HepG2 (cell line): ENCODE measurements around the gene CA10. TPM values are rescaled to one million over a fixed set of nuclear protein-coding genes. Genes with fewer than 3 reads are reported as not detected.

Source experiments
- ATAC-seq: fragments of 200-7000 bp; cut with Tn5 transposase; 3 replicates; pipeline ENCODE4 v1.9.1; 2020; ENCODE audit warnings: mild to moderate bottlenecking, moderate library complexity
- BruUV-seq: library from RNA; stranded (reverse); fragments of 400-500 nt; replicated peaks from 2 replicates; lab custom pipeline; 2021; lab: Mats Ljungman, UMichigan
- CTCF ChIA-PET: fragments of 300-600 bp; formaldehyde crosslinking; extraction: SDS; loops from one replicate; lab custom pipeline; 2021; ENCODE audit warnings: low total read pairs, inconsistent platforms, low intra/inter-chr PET ratio; lab: Yijun Ruan, JAX
- POLR2A ChIA-PET: fragments of 350-600 bp; sonication (Branson Sonifier 250); formaldehyde crosslinking; loops from one replicate; lab custom pipeline; 2020; ENCODE audit warnings: antibody characterized with exemption, inconsistent platforms; lab: Yijun Ruan, JAX
- DNase-seq: peaks from one replicate; pipeline ENCODE4 v3.0.0-alpha.2; 2015; ENCODE audit warnings: low spot score
- FAIRE-seq: peaks from 3 replicates; lab custom pipeline; 2011; peaks lifted over from hg19 to GRCh38; lab: Jason Lieb, UNC
- H2AFZ ChIP-seq: one replicate; pipeline ENCODE4 v1.6.1; 2011; ENCODE audit warnings: low read length, inconsistent platforms
- H3K27ac ChIP-seq: fragments of 300-600 bp; 3 replicates; pipeline ENCODE4 v1.8.0; 2011; ENCODE audit warnings: mixed run types, mild to moderate bottlenecking, mixed read lengths, low read length, inconsistent platforms; ENCODE audit not compliant: insufficient read depth; ENCODE audit errors: extremely low read length
- H3K27me3 ChIP-seq, 2 experiments: fragments of 200-600 bp in 1 of 2; 2 replicates in 1 of 2; 3 replicates in 1 of 2; pipeline versions ENCODE4 v1.6.0 to v1.8.0; 2011; ENCODE audit warnings: low read length in 2 of 2, mild to moderate bottlenecking in 2 of 2, moderate library complexity in 2 of 2, inconsistent platforms in 1 of 2; ENCODE audit not compliant: insufficient read depth in 2 of 2, control insufficient read depth in 1 of 2
- H3K36me3 ChIP-seq, 2 experiments: fragments of 200-600 bp in 1 of 2; replicated peaks in 1 of 2; 2 replicates in 1 of 2; 3 replicates in 1 of 2; pipeline versions ENCODE4 v1.5.1 to v1.8.0; 2011; ENCODE audit warnings: low read length in 2 of 2, inconsistent platforms in 1 of 2; ENCODE audit not compliant: insufficient read depth in 2 of 2, control insufficient read depth in 1 of 2
- H3K4me1 ChIP-seq: 2 replicates; pipeline ENCODE4 v1.5.1; 2012; ENCODE audit warnings: low read length, inconsistent platforms; ENCODE audit not compliant: insufficient read depth
- H3K4me2 ChIP-seq: 2 replicates; pipeline ENCODE4 v1.6.0; 2011; ENCODE audit warnings: low read depth, low read length, inconsistent platforms
- H3K4me3 ChIP-seq, 3 experiments: fragments of 200-600 bp in 1 of 3; sonication (generic), shearing (Covaris generic) in 1 of 3; replicated peaks in 1 of 3; 2 replicates each; pipeline ENCODE4 v1.5.1; 2011 to 2016; ENCODE audit warnings: low read length in 3 of 3, inconsistent platforms in 2 of 3, low read depth in 2 of 3, mild to moderate bottlenecking in 2 of 3, control low read depth in 1 of 3, mixed read lengths in 1 of 3; ENCODE audit not compliant: insufficient read depth in 1 of 3
- H3K79me2 ChIP-seq: one replicate; pipeline ENCODE4 v1.6.1; 2011; ENCODE audit warnings: low read length, inconsistent platforms; ENCODE audit not compliant: insufficient read depth
- H3K9ac ChIP-seq: 2 replicates; pipeline ENCODE4 v1.6.0; 2011; ENCODE audit warnings: mild to moderate bottlenecking, low read depth, low read length, inconsistent platforms; ENCODE audit not compliant: insufficient read depth
- H3K9me3 ChIP-seq: 2 replicates; pipeline ENCODE4 v1.5.1; 2012; ENCODE audit warnings: mild to moderate bottlenecking, low read length
- H4K20me1 ChIP-seq: 2 replicates; pipeline ENCODE4 v1.6.0; 2011; ENCODE audit warnings: inconsistent platforms, mild to moderate bottlenecking, low read length, moderate library complexity; ENCODE audit not compliant: insufficient read depth
- ATF7-NPFF ChIP-seq: sonication (generic); formaldehyde crosslinking; IDR thresholded peaks from 2 replicates; pipeline ENCODE4 v1.8.1; 2023; ENCODE audit warnings: mild to moderate bottlenecking, low read depth, missing genetic modification reagents, moderate library complexity
- CENPX ChIP-seq: sonication (generic); formaldehyde crosslinking; IDR thresholded peaks from 2 replicates; pipeline ENCODE4 v1.9.0; 2021; ENCODE audit warnings: mild to moderate bottlenecking, missing genetic modification reagents, moderate library complexity
- CREB1 ChIP-seq, 2 experiments: fragments of 450-650 bp in 1 of 2; IDR thresholded peaks; 2 replicates each; pipeline ENCODE4 v1.6.1; 2016 to 2017; ENCODE audit warnings: control low read depth in 1 of 2, mild to moderate bottlenecking in 1 of 2, missing compliant biosample characterization in 1 of 2, missing genetic modification characterization in 1 of 2
- MIXL1 ChIP-seq: IDR thresholded peaks from 2 replicates; pipeline ENCODE4 v1.6.1; 2016
- NAIF1 ChIP-seq: sonication (generic); formaldehyde crosslinking; IDR thresholded peaks from 2 replicates; pipeline ENCODE4 v1.5.0; 2020; ENCODE audit warnings: mild to moderate bottlenecking, missing genetic modification reagents, borderline replicate concordance
- ZFP37 ChIP-seq: sonication (generic); formaldehyde crosslinking; IDR thresholded peaks from 2 replicates; pipeline ENCODE4 v1.4.0; 2020; ENCODE audit warnings: missing genetic modification reagents, borderline replicate concordance
- ZNF17 ChIP-seq: sonication (generic); formaldehyde crosslinking; IDR thresholded peaks from 2 replicates; pipeline ENCODE4 v1.5.0; 2020; ENCODE audit warnings: mild to moderate bottlenecking, missing genetic modification reagents
- ZNF768 ChIP-seq: sonication (generic); formaldehyde crosslinking; IDR thresholded peaks from 2 replicates; pipeline ENCODE4 v1.4.0; 2020; ENCODE audit warnings: missing genetic modification reagents
- WGBS: methylation state at CpG from one replicate; pipeline ENCODE4 v1.1.6; 2017; ENCODE audit warnings: low lambda C conversion rate; 5-methylcytosine and 5-hydroxymethylcytosine counted together
- in situ Hi-C: cut with HindIII; loops from 2 replicates; pipeline ENCODE4 v1.10.0; 2017; ENCODE audit warnings: low pct_unique_long_range_greater_than_20kb; ENCODE audit not compliant: extremely low pct_ligation_motif_present
- intact Hi-C: fragments of 100-400 bp; cut with micrococcal nuclease; formaldehyde crosslinking; loops from one replicate; pipeline ENCODE4 v1.10.0; 2022; ENCODE audit not compliant: unreplicated experiment
- polyA plus RNA-seq, 8 experiments: library from polyadenylated mRNA; depleted of rRNA in 3 of 8; stranded (reverse) in 7 of 8; unstranded in 1 of 8; fragments of >200 nt; fragmentation: Illumina TruSeq in 4 of 8; extraction: Trizol in 4 of 8; gene quantifications; 2 replicates each; pipeline versions ENCODE4 v1.2.1 to v1.2.3, GENCODE V29; 2011 to 2016; ENCODE audit warnings: low read depth in 4 of 8, missing spikeins in 1 of 8, mixed read lengths in 1 of 8; ENCODE audit not compliant: insufficient read depth in 1 of 8
- total RNA-seq, 5 experiments: library from RNA; depleted of rRNA; stranded (reverse); fragments of >200 nt; fragmentation: Illumina TruSeq; extraction: Trizol; gene quantifications; 2 replicates each; pipeline ENCODE4 v1.2.3, GENCODE V29; 2016; ENCODE audit warnings: low read depth in 1 of 5
- TF ChIP-seq, protein P1 (sequence below): IDR thresholded peaks from 2 replicates; pipeline ENCODE4 v1.6.1; 2016; ENCODE audit warnings: low read depth, borderline replicate concordance
- TF ChIP-seq, protein P2 (sequence below): fragments of 450-650 bp; IDR thresholded peaks from 2 replicates; pipeline ENCODE4 v1.6.1; 2016
- TF ChIP-seq, protein P3 (sequence below): sonication (generic); formaldehyde crosslinking; IDR thresholded peaks from 2 replicates; pipeline ENCODE4 v1.4.0; 2020; ENCODE audit warnings: missing genetic modification reagents
- TF ChIP-seq, protein P4 (sequence below): sonication (generic); formaldehyde crosslinking; conservative IDR thresholded peaks from 2 replicates; pipeline ENCODE4 v1.8.0; 2022; ENCODE audit warnings: low read depth, missing genetic modification reagents

The CA10 gene
- total and polyA plus RNA-seq, 2 of the 13 experiments (the other 11 are each of a cell fraction or from before 2014, with no cell fraction given), result not detected

DNA sequence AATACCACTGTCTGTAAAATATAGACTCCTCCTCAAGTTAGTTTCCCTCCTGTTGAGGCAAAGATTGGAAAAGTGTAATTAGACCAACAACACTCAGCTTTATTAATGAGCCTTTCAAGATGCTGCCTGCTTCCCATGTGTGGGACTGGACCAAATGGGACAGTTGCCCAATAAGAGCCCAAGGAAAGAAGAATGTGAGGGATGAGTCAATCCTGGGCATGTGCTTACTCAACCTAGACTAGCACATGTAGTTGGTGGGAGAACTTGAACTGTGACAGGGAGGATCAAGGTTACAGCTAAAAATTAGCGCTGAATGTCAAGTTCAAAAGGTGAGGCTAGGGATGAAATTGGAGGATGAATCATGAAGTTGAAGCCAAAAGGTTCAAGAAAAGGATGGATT, 435.5 kb downstream of the CA10 start:
- no peaks in the 10 kb centered on the region for H3K9me3 ChIP-seq
- H3K4me2 ChIP-seq, result no peak overlapping the region
- 35% methylated on average over 1 of the region's 1 CpG for WGBS
- H2AFZ ChIP-seq, result no peak overlapping the region
- BruUV-seq, result no TSS peak
- H3K79me2 ChIP-seq, result no peaks in the 10 kb centered on the region
- H3K27me3 ChIP-seq, result no peaks in the 10 kb centered on the region; a peak in 2 of 5 replicates
- H3K9ac ChIP-seq, result no peak overlapping the region
- ChIA-PET POLR2A (no interaction called here), CTCF (no interaction called here)
- intact Hi-C loops, result no loop called here
- H3K4me1 ChIP-seq, result no peaks in the 10 kb centered on the region
- in situ Hi-C loops, result no loop called here
- TF ChIP-seq, protein P1, sequence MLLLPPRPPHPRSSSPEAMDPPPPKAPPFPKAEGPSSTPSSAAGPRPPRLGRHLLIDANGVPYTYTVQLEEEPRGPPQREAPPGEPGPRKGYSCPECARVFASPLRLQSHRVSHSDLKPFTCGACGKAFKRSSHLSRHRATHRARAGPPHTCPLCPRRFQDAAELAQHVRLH (CRISPR knock-in tag), result no peak
- TF ChIP-seq, protein P2, sequence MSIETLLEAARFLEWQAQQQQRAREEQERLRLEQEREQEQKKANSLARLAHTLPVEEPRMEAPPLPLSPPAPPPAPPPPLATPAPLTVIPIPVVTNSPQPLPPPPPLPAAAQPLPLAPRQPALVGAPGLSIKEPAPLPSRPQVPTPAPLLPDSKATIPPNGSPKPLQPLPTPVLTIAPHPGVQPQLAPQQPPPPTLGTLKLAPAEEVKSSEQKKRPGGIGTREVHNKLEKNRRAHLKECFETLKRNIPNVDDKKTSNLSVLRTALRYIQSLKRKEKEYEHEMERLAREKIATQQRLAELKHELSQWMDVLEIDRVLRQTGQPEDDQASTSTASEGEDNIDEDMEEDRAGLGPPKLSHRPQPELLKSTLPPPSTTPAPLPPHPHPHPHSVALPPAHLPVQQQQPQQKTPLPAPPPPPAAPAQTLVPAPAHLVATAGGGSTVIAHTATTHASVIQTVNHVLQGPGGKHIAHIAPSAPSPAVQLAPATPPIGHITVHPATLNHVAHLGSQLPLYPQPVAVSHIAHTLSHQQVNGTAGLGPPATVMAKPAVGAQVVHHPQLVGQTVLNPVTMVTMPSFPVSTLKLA, result peak; percentile 26; the same call in 1 of the 2 replicates
- no peaks in the 10 kb centered on the region for H4K20me1 ChIP-seq
- no peaks in the 10 kb centered on the region for H3K36me3 ChIP-seq
- no peak for ATAC-seq
- no peak for DNase-seq
- H3K27ac ChIP-seq, result no peak overlapping the region
- no peak overlapping the region for H3K4me3 ChIP-seq
- FAIRE-seq, result no peak

DNA sequence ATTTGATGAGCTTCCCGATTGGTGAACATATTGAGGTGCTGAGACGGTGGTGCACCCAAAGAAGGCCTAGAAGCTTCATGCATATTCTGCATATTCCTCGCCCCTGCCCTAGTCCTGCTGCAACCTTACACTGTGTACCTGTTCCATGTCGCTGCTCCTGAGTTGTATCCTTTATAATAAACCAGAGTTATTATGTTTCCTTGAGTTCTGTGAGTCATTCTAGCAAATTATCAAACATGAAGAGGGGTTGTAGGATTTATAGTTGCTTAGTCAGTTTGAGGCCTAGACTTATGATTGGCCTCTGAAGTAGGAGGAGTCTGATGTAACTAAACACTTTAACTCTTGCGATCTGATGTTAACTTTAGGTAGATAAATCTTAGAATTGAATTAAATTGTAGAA, 436.8 kb downstream of the CA10 start:
- no peaks in the 10 kb centered on the region for H3K9me3 ChIP-seq
- H3K79me2 ChIP-seq, result no peaks in the 10 kb centered on the region
- no peak overlapping the region for H3K9ac ChIP-seq
- intact Hi-C loops (no loop called here), in situ Hi-C loops (no loop called here)
- FAIRE-seq, result no peak
- H2AFZ ChIP-seq, result no peak overlapping the region
- no peak overlapping the region for H3K4me3 ChIP-seq
- H3K27ac ChIP-seq, result no peak overlapping the region
- H3K4me1 ChIP-seq, result no peaks in the 10 kb centered on the region
- BruUV-seq, result no TSS peak
- no peak overlapping the region for H3K4me2 ChIP-seq
- no peaks in the 10 kb centered on the region for H4K20me1 ChIP-seq
- no peak for ATAC-seq
- H3K27me3 ChIP-seq, result no peaks in the 10 kb centered on the region; a peak in 2 of 5 replicates
- 26% methylated on average over 5 of the region's 5 CpGs for WGBS
- DNase-seq, result no peak
- ChIA-PET POLR2A (no interaction called here), CTCF (no interaction called here)
- no peaks in the 10 kb centered on the region for H3K36me3 ChIP-seq
- TF ChIP-seq ZFP37 (no peak), MIXL1 (CRISPR knock-in tag) (no peak), ATF7-NPFF (no peak), ZNF17 (CRISPR knock-in tag) (no peak), ZNF768 (CRISPR knock-in tag) (no peak), NAIF1 (no peak), CENPX (CRISPR knock-in tag) (no peak), CREB1 (IDR thresholded peaks at IDR 0.05) (no peak), CREB1 (CRISPR knock-in tag; IDR thresholded peaks at IDR 0.05) (no peak)
- TF ChIP-seq, protein P3, sequence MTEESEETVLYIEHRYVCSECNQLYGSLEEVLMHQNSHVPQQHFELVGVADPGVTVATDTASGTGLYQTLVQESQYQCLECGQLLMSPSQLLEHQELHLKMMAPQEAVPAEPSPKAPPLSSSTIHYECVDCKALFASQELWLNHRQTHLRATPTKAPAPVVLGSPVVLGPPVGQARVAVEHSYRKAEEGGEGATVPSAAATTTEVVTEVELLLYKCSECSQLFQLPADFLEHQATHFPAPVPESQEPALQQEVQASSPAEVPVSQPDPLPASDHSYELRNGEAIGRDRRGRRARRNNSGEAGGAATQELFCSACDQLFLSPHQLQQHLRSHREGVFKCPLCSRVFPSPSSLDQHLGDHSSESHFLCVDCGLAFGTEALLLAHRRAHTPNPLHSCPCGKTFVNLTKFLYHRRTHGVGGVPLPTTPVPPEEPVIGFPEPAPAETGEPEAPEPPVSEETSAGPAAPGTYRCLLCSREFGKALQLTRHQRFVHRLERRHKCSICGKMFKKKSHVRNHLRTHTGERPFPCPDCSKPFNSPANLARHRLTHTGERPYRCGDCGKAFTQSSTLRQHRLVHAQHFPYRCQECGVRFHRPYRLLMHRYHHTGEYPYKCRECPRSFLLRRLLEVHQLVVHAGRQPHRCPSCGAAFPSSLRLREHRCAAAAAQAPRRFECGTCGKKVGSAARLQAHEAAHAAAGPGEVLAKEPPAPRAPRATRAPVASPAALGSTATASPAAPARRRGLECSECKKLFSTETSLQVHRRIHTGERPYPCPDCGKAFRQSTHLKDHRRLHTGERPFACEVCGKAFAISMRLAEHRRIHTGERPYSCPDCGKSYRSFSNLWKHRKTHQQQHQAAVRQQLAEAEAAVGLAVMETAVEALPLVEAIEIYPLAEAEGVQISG (CRISPR knock-in tag), result no peak
- TF ChIP-seq, protein P4, sequence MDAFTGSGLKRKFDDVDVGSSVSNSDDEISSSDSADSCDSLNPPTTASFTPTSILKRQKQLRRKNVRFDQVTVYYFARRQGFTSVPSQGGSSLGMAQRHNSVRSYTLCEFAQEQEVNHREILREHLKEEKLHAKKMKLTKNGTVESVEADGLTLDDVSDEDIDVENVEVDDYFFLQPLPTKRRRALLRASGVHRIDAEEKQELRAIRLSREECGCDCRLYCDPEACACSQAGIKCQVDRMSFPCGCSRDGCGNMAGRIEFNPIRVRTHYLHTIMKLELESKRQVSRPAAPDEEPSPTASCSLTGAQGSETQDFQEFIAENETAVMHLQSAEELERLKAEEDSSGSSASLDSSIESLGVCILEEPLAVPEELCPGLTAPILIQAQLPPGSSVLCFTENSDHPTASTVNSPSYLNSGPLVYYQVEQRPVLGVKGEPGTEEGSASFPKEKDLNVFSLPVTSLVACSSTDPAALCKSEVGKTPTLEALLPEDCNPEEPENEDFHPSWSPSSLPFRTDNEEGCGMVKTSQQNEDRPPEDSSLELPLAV (CRISPR knock-in tag), result no peak
